CD4-positive, alpha-beta memory T cell (primary cell): Measurements from ENCODE around the gene MINDY2. TPM values are rescaled to one million over a fixed set of nuclear protein-coding genes. Genes with fewer than 3 reads are reported as not detected.
"Not testable (repeated sequence)": the region's sequence is repeated elsewhere in the genome, so short reads cannot be mapped to it uniquely, and the experiment has no call there.

Experiments used
- CTCF ChIA-PET: fragments of 350-600 bp; sonication (Branson Sonifier 250); formaldehyde crosslinking; loops from one replicate; lab custom pipeline; 2021; ENCODE audit warnings: inconsistent platforms; ENCODE audit not compliant: partially characterized antibody; lab: Charles Lee
- POLR2A ChIA-PET: fragments of 350-600 bp; sonication (Branson Sonifier 250); formaldehyde crosslinking; loops from one replicate; lab custom pipeline; 2021; ENCODE audit not compliant: partially characterized antibody; lab: Charles Lee
- DNase-seq, 5 donors: peaks; one replicate each; pipeline versions ENCODE4 v3.0.0 to v3.0.0-alpha.2; 2020 to 2022; ENCODE audit warnings: mixed read lengths in 1 of 5
- H3K27ac ChIP-seq: one replicate; pipeline ENCODE4 v1.7.0; 2013; ENCODE audit warnings: low read depth, low read length
- H3K27me3 ChIP-seq: 2 replicates; pipeline ENCODE4 v1.7.0; 2013; ENCODE audit warnings: mild to moderate bottlenecking, low read length, moderate library complexity; ENCODE audit not compliant: insufficient read depth
- H3K36me3 ChIP-seq: 2 replicates; pipeline ENCODE4 v1.7.0; 2013; ENCODE audit warnings: mild to moderate bottlenecking, low read length, moderate library complexity; ENCODE audit not compliant: insufficient read depth
- H3K4me1 ChIP-seq: 2 replicates; pipeline ENCODE4 v1.7.0; 2013; ENCODE audit warnings: mild to moderate bottlenecking, low read length, moderate library complexity; ENCODE audit not compliant: insufficient read depth
- H3K4me3 ChIP-seq, 2 donors: one replicate each; pipeline ENCODE4 v1.7.0; 2013; ENCODE audit warnings: low read length in 2 of 2, mild to moderate bottlenecking in 1 of 2
- H3K9me3 ChIP-seq, 2 donors: one replicate each; pipeline ENCODE4 v1.7.0; 2013; ENCODE audit warnings: low read length in 2 of 2, control low read depth in 1 of 2; ENCODE audit not compliant: control insufficient read depth in 1 of 2
- H3K27ac Mint-ChIP-seq, 7 donors: one replicate each; pipeline ENCODE4 v1.8.0; 2020 to 2021; ENCODE audit warnings: mixed read lengths in 7 of 7, mild to moderate bottlenecking in 6 of 7, inconsistent platforms in 3 of 7, moderate library complexity in 3 of 7
- H3K27me3 Mint-ChIP-seq, 2 donors: one replicate each; pipeline ENCODE4 v1.8.0; 2020 to 2021; ENCODE audit warnings: mixed read lengths in 2 of 2
- H3K36me3 Mint-ChIP-seq, 2 donors: one replicate each; pipeline ENCODE4 v1.8.0; 2020 to 2021; ENCODE audit warnings: mixed read lengths in 2 of 2, inconsistent platforms in 1 of 2, mild to moderate bottlenecking in 1 of 2
- H3K4me1 Mint-ChIP-seq, 4 donors: one replicate each; pipeline ENCODE4 v1.8.0; 2020 to 2021; ENCODE audit warnings: mixed read lengths in 4 of 4, mild to moderate bottlenecking in 1 of 4
- H3K4me3 Mint-ChIP-seq, 8 donors: one replicate each; pipeline ENCODE4 v1.8.0; 2020 to 2021; ENCODE audit warnings: mixed read lengths in 8 of 8, mild to moderate bottlenecking in 7 of 8, moderate library complexity in 6 of 8, inconsistent platforms in 3 of 8
- H3K9me3 Mint-ChIP-seq, 8 donors: one replicate each; pipeline ENCODE4 v1.8.0; 2020 to 2021; ENCODE audit warnings: mixed read lengths in 8 of 8, mild to moderate bottlenecking in 5 of 8, inconsistent platforms in 3 of 8, moderate library complexity in 1 of 8
- intact Hi-C: fragments of 100-400 bp; cut with micrococcal nuclease; formaldehyde crosslinking; loops from one replicate; pipeline ENCODE4 v1.15.1; 2023
- polyA plus RNA-seq, 2 donors: library from polyadenylated mRNA; unstranded; fragments of 300-500 nt; fragmentation: Illumina TruSeq; gene quantifications; one replicate each; pipeline ENCODE4 v1.2.3, GENCODE V29; 2021
- total RNA-seq, 2 experiments: library from RNA; stranded (reverse); gene quantifications; one replicate each; pipeline ENCODE4 v1.2.3, GENCODE V29; 2021

MINDY2 gene
- total and polyA plus RNA-seq, 4 experiments from 2014 or later = 15.4 to 20.5 (median 16.7) TPM

DNA sequence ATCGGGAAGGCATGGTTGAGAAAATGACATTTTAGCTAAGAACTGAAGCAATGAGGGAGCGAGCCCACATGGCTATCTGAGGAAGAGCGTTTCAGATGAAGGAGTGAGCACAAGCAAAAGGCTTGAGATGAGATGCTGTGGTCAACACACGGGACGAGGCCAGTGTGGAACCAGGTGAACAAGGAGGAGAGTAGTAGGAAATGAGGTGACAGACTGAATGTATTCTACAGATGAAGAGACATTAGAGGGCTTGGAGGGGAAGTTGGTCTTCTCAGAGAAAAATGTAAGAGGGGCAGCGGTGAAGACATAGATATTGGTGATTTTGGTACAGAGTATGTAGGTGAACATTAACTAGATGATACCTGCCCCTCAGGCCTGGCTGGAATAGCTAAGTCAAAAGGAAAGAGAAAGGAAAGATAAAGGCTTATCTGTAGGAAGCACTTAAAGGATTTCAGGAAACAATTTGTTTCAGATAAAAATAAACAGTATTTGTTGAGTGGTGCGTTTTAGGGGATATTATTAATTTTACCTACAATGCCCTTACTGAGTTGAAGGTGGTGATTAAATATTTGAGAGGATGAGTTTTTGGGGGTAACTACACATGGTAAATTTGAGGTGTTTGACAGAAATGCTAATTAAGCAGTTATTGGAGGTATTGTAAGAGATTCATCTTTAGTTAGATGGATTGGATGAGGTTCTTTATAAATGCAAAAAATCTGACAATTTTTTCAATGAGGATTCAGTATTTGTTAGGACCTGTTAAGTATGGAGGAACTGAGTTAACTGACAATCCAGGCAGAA lies 105.4 kb downstream of the MINDY2 start:
- H3K4me1 ChIP-seq = no peaks in the 10 kb centered on the region
- peaks cover 31% of the 10 kb centered on the region for H3K36me3 ChIP-seq
- H3K4me3 ChIP-seq = no peak overlapping the region
- CTCF ChIA-PET = no interaction called here
- peaks cover 40 to 45% of the 10 kb centered on the region in 2 donors for H3K36me3 Mint-ChIP-seq
- H3K27me3 ChIP-seq = no peaks in the 10 kb centered on the region
- intact Hi-C loops = no loop called here
- H3K4me1 Mint-ChIP-seq = peaks cover 0 to 2% (median under 1%) of the 10 kb centered on the region in 4 donors
- H3K9me3 Mint-ChIP-seq = no peaks in the 10 kb centered on the region
- H3K4me3 Mint-ChIP-seq = peak overlapping the region in 1 of 8 donors; percentile 0
- no peaks in the 10 kb centered on the region for H3K9me3 ChIP-seq
- no peak overlapping the region for H3K27ac ChIP-seq
- H3K27me3 Mint-ChIP-seq = no peaks in the 10 kb centered on the region
- DNase-seq = no peak
- POLR2A ChIA-PET = no interaction called here
- H3K27ac Mint-ChIP-seq = peak overlapping the region in 2 of 7 donors; percentile 15 to 19

GRCh38 chr15:58877999-58878825 lies 107.1 kb downstream of the MINDY2 start:
- no peak overlapping the region for H3K4me3 Mint-ChIP-seq
- Histone ChIP-seq H3K27me3 (no peaks in the 10 kb centered on the region), H3K36me3 (peaks cover 42% of the 10 kb centered on the region), H3K9me3 (no peaks in the 10 kb centered on the region), H3K4me3 (no peak overlapping the region), H3K27ac (no peak overlapping the region), H3K4me1 (no peaks in the 10 kb centered on the region)
- DNase-seq = no peak
- ChIA-PET CTCF (no interaction called here), POLR2A (no interaction called here)
- intact Hi-C loops = no loop called here
- H3K9me3 Mint-ChIP-seq = no peaks in the 10 kb centered on the region
- peaks cover 0 to 4% (median 3%) of the 10 kb centered on the region in 4 donors for H3K4me1 Mint-ChIP-seq
- peaks cover 52 to 57% of the 10 kb centered on the region in 2 donors for H3K36me3 Mint-ChIP-seq
- H3K27me3 Mint-ChIP-seq = no peaks in the 10 kb centered on the region
- no peak overlapping the region for H3K27ac Mint-ChIP-seq

- H3K36me3 ChIP-seq = peaks cover 56% of the 10 kb centered on the region
- Mint-ChIP-seq H3K27me3 (no peaks in the 10 kb centered on the region), H3K36me3 (peaks cover 68 to 74% of the 10 kb centered on the region in 2 donors), H3K4me3 (no peak overlapping the region), H3K27ac (peak overlapping the region in 1 of 7 donors; percentile 51), H3K9me3 (no peaks in the 10 kb centered on the region), H3K4me1 (peaks cover 1 to 4% (median 4%) of the 10 kb centered on the region in 4 donors)
- H3K27me3 ChIP-seq = no peaks in the 10 kb centered on the region
- CTCF ChIA-PET = no interaction called here
- no peak for DNase-seq
- no peaks in the 10 kb centered on the region for H3K4me1 ChIP-seq
- no peaks in the 10 kb centered on the region for H3K9me3 ChIP-seq
- intact Hi-C loops = no loop called here
- no peak overlapping the region for H3K27ac ChIP-seq
- POLR2A ChIA-PET = no interaction called here
- no peak overlapping the region for H3K4me3 ChIP-seq
Measured at GRCh38 chr15:58880320-58880719, 109.2 kb downstream of the MINDY2 start.

- Mint-ChIP-seq H3K27ac (no peak overlapping the region), H3K4me3 (no peak overlapping the region), H3K36me3 (peaks cover 75 to 82% of the 10 kb centered on the region in 2 donors), H3K9me3 (no peaks in the 10 kb centered on the region), H3K27me3 (no peaks in the 10 kb centered on the region), H3K4me1 (peaks cover 0 to 4% (median 3%) of the 10 kb centered on the region in 4 donors)
- no peaks in the 10 kb centered on the region for H3K9me3 ChIP-seq
- ChIA-PET POLR2A (no interaction called here), CTCF (interaction anchor here (0.6 kb wide), 1 partner anchor 482 kb away, joined by 3 read pairs; no protein-coding TSS in a partner anchor)
- no peak overlapping the region for H3K4me3 ChIP-seq
- peaks cover 74% of the 10 kb centered on the region for H3K36me3 ChIP-seq
- no peaks in the 10 kb centered on the region for H3K4me1 ChIP-seq
- intact Hi-C loops = no loop called here
- DNase-seq = no peak
- H3K27ac ChIP-seq = no peak overlapping the region
- H3K27me3 ChIP-seq = no peaks in the 10 kb centered on the region
Measured at GRCh38 chr15:58882243-58882642, 111.1 kb downstream of the MINDY2 start.

DNA sequence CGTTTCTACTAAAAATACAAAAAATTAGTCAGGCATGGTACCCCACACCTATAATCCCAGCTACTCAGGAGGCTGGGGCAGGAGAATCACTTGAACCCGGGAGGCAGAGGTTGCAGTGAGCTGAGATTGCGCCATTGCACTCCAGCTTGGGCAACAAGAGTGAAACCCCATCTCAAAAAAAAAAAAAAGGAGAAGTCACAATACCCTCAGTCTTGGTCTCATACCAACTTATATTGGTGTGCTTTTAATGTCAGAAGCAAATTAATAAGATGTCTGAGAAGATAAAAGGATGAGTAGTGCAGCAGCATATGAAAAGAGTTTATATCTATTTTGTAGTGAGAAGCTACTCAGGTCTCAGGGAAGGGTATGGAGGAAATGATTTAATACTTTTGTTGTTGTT lies 112.8 kb downstream of the MINDY2 start:
- intact Hi-C loops, H3K4me3 Mint-ChIP-seq: not testable (repeated sequence)
- CTCF ChIA-PET = interaction anchor here (0.6 to 1.3 kb wide), 2 partner anchors 35 to 495 kb away, joined by 3 to 4 read pairs; no protein-coding TSS in a partner anchor

DNA sequence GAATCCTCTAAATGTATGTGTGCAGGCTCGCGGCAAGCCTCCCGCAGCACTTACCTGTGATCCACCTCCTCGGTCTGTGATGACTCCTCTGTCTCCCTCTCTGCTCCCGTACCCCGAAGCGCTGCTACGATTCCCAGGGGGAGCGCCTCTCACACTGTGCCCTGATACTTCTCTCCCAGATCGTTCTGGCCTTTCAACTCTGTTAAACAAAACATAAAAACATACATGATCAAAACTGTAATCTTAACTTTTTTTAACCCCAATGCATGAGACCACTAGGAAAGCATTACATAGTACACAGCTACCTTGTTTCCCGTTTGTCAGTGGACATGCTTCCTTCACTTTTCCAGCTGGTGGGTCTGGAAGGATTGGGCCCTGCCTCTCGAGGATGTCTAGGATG lies 115.8 kb downstream of the MINDY2 start:
- Mint-ChIP-seq H3K9me3 (no peaks in the 10 kb centered on the region), H3K27me3 (no peaks in the 10 kb centered on the region), H3K4me3 (no peak overlapping the region), H3K27ac (peak overlapping the region in 4 of 7 donors; percentile 1 to 68 (median 36)), H3K36me3 (peaks cover 68 to 85% of the 10 kb centered on the region in 2 donors), H3K4me1 (peaks cover 0 to 4% (median 3%) of the 10 kb centered on the region in 4 donors)
- intact Hi-C loops = no loop called here
- POLR2A ChIA-PET = no interaction called here
- Histone ChIP-seq H3K27ac (no peak overlapping the region), H3K36me3 (peaks cover 85% of the 10 kb centered on the region), H3K9me3 (no peaks in the 10 kb centered on the region), H3K27me3 (no peaks in the 10 kb centered on the region), H3K4me3 (no peak overlapping the region), H3K4me1 (no peaks in the 10 kb centered on the region)
- no peak for DNase-seq
- CTCF ChIA-PET = interaction anchor here (1.4 kb wide), 1 partner anchor 642 kb away, joined by 4 read pairs; no protein-coding TSS in a partner anchor

More for the DNA sequence above, 112.8 kb downstream of the MINDY2 start:
- H3K9me3 Mint-ChIP-seq, DNase-seq, H3K27me3 Mint-ChIP-seq, H3K4me1 Mint-ChIP-seq, H3K27me3 ChIP-seq, H3K9me3 ChIP-seq, H3K4me1 ChIP-seq, H3K4me3 ChIP-seq, POLR2A ChIA-PET, H3K27ac ChIP-seq: not testable (repeated sequence)
- H3K36me3 ChIP-seq = peaks cover 80% of the 10 kb centered on the region
- Mint-ChIP-seq H3K36me3 (peaks cover 78 to 85% of the 10 kb centered on the region in 2 donors), H3K27ac (peak overlapping the region in 1 of 7 donors; percentile 14)

DNA sequence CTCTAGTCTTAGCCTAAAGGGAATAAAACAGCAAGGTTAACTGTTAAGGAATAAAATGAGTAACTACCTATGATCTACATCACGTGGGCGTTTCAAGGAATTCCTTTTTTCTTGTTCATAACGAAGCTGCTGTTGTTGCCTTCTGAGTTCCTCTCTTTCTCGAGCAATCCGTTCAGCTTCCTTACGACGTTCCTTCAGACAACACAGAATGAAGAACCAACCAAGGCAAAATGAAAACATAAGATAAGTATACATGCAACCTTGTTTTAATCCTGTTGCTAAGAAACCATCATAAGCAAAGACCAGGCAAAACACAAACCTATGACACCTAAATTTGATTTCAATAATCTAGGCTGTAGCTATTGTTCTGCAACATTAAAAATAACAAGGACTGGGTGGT lies 118.3 kb downstream of the MINDY2 start:
- Histone ChIP-seq H3K4me3 (no peak overlapping the region), H3K9me3 (no peaks in the 10 kb centered on the region), H3K27ac (no peak overlapping the region), H3K36me3 (peaks cover 86% of the 10 kb centered on the region), H3K4me1 (no peaks in the 10 kb centered on the region), H3K27me3 (no peaks in the 10 kb centered on the region)
- no peak overlapping the region for H3K4me3 Mint-ChIP-seq
- H3K27me3 Mint-ChIP-seq = no peaks in the 10 kb centered on the region
- CTCF ChIA-PET = no interaction called here
- H3K4me1 Mint-ChIP-seq = peaks cover 0 to 4% (median 2%) of the 10 kb centered on the region in 4 donors
- H3K9me3 Mint-ChIP-seq = no peaks in the 10 kb centered on the region
- no peak for DNase-seq
- peaks cover 72 to 88% of the 10 kb centered on the region in 2 donors for H3K36me3 Mint-ChIP-seq
- peak overlapping the region in 5 of 7 donors; percentile 41 to 84 (median 55) for H3K27ac Mint-ChIP-seq
- POLR2A ChIA-PET = no interaction called here
- intact Hi-C loops = no loop called here
